ENCODE results near the gene RBMS1.
"Not testable (repeated sequence)": the region's sequence is repeated elsewhere in the genome, so short reads cannot be mapped to it uniquely, and the experiment has no call there.

Gene RBMS1

DNA sequence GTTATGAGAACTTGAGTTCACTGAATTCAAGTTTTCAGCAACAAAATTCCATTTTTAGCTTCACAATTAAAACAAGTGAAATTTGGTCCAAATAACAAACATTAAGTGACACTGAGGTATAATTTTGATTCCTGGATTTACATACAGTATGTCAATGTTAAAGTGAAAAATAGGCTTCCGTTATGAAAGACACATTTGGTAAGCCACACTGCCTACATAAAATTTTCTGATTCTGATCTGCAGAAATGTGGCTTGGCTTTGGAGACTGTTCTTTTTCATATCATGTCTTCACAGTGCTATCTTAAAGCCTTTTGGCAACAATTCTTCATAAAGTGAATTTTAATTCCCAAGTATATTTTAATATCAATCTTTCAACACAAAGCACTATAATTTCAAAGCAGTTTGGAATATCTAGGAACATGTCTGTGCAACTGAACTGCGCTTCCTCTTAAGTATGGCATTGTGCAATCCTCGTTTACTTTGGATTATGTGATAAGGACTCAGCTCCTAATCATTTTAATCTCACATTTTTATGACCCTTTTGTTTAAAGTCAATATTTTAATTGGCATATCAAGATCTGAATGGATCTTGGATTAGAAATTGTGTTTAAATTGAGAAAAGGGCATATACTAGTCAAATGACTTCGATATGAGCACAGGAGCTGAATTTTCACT, 60.0 kb downstream of the RBMS1 start:
- DNase-seq: no peak

DNA sequence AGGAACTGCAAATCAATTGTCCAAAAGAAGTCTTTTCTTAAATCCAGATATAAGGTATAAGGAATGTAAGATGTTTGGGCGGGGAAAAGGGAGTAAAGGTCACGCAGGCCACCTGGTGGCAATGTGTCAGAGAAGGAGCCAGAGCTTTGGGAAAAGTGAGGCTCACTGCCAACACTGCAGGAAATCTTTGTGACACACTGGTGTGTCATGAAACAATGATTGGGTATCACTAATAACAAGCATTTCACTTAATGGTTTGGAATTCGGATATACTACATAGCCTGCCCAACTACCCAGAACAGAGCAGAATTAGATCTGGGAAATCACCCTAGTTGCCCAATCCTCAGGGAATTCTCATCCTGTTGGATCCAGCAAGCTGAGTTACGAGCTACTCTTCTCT, 61.0 kb downstream of the RBMS1 start:
- no peak for DNase-seq

DNA sequence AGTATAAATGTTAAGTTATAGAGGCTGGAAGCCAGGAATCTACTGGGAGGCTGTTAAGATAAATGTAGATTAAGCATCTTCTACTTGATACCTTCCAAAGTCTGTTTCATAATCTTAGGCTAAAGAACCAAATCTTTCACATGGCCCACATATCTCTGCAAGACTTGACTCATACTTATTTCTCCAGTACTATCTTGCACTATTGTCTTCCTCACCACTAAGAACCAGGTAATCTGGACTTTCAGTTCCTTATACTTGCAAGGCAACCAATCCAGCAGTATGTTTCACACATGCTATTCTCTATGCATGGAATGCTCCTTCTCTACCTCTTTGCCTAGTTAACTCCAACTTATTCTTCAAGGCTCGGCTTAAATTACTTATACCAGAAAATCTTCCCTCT, 62.2 kb downstream of the RBMS1 start:
- DNase-seq: no peak

DNA sequence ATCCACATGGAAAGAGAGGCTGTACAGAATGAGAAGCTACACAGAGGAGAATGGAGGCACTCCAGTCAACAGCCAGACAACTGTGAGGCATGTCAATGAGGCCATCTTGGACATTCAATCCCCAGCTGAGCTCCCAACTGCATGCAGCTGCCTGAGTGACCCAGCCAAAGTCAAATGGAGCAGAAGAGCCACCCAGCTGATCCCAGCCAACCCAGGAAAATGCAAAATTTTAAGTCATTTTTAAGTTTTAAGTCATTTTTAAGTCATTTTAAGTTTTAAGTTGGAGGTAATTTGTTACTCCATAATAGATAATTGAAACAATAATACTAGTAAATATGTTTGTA, 63.6 kb downstream of the RBMS1 start:
- DNase-seq: no peak

DNA sequence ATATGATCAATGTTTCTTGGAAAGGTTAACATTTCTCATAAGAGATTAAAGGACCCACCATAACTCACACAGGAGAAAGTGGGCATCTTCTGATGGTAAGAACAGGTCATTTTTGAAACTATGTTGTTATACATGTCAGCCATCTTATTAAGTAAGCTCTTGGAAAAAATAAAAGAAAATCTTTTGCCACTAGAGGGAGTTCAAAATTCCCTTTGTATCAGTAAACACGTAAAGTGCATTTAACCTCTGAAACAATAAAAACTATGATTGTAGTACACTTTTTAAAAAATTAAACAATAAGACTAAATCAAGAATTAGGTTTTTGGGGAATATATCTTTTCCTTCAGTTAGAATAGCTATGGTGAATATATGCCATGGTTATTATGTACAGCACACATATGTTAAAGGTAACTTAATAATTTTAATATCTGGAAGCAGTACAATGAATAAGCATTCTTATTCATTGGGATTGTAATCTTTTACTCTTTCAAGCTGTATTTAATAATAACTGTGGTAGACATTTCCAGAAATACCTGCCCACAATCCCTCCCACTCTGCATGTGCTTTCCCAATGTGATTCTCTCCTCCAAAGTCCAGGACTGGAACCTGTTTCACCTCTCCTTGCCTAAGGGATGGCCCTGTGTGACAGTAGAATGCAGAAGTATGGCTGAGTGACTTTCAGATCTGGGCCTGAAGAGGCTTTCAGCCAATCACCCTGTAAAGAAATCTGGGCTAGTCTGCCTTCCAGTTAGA, 64.2 kb downstream of the RBMS1 start:
- DNase-seq: no peak

- DNase-seq: no peak
Measured at GRCh38 chr2:160428405-160428763, 65.2 kb downstream of the RBMS1 start.

GRCh38 chr2:160427629-160428404, 65.8 kb downstream of the RBMS1 start:
- DNase-seq: no peak

DNA sequence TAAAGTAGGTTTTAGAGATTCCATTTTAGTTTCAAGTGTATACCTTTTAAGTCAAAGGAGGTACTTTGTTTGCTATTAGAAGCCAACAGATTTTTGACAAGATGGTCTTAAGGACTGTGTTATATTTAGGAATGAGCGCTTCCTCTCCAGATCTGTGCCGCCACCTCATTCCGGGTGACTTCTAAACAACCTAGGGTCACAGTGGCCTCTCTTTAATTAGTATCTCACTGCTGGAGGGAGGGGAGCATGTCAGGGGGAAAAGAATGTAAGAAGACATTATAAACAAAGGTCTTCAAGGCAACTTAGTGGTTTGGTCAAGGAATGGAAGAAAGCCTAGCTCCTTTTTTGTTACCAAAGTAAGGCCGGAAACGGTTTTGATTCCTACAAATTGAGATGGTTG, 67.0 kb downstream of the RBMS1 start:
- DNase-seq: no peak

DNA sequence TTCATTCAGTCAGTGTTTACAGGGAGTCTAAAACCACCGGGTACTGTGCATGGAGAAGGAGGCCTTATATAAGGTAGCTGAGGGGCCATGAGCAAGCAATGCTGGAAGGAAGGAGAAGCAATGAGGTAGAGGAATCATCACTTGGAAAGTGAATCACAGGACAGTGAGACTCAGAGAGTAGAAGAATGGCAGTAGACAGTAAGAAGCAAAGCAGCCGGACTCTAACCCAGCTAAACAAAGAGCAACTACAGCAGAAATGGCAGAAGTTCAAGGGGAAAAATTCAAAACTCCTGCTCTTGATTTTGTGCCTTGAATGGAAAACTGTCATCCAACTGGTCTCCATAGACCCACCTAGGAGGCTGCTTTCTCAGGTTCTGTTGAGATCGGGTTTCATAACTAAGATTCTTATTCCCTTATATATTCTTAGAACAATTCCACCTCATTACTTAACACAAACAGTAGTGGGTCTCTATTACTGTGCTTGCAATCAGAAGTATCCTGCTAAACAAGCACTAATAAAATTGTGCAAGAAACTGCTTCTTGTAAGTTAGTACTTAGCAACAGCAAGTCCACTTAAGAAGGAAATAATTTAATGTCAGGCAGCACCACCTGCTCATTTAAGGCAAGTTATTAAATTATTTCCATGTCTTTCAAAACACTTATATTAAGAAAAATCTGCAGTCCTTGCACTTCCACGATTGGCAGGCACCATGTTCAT, 68.0 kb downstream of the RBMS1 start:
- no peak for DNase-seq

GRCh38 chr2:160423126-160423525, 70.5 kb downstream of the RBMS1 start:
- no peak for DNase-seq

GRCh38 chr2:160421646-160422501, 71.7 kb downstream of the RBMS1 start:
- not testable (repeated sequence) for DNase-seq

- DNase-seq: no peak
Measured at GRCh38 chr2:160420711-160421110, 72.9 kb downstream of the RBMS1 start.

DNA sequence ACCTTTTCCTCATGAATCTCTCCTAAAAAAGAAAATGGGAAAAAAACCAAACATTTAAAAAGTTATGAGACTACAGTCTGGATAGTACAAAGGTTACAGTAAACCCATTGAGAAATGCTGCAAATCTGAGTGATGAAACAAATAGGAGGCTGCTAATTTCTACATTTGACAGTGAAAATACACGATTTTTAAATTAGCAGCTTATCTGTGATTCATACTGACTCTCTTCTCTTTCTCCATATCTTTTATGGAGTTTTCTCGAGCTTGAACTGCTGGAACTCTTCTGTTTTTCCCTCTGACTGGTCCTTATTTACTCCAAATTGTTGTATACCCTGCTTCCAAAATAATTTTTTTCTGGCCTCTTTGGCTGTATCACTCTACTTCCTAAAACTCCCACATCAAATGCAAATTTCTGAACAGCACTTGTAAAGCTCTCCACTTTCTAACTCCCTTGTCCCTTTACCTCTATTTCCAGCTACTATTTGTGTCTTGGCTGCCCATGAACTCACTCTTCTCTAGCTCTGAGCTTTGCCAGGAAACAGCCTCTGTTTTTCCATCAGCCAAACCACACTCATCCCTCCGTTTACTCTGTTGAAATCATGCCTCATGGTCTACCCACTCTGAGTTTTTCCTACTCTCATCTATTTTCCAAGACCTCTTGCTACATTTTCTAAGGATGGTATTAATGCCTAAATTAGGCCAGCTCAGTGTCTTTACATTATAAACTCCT, 73.7 kb downstream of the RBMS1 start:
- DNase-seq: no peak

DNA sequence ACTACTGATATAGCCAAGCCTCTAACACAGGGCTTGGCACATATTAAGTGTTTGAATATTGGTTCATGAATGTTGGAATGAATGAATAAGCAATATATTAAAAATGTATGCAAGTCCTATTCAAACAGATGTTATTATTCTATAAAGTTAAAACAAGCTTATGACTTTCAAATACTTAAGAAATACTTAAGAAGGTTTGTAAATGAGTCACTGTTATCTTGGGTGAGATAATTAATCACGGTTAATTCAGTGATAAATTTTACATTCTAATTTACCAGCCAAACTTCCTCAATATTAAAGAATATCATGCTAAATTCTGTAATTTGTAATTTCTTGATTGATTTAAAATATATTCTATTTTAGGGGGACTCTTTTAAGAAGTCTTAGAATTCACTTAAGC, 74.8 kb downstream of the RBMS1 start:
- DNase-seq: no peak

GRCh38 chr2:160418398-160418765, 75.2 kb downstream of the RBMS1 start:
- no peak for DNase-seq

- DNase-seq: no peak
Measured at GRCh38 chr2:160417745-160418397, 75.7 kb downstream of the RBMS1 start.

- no peak for DNase-seq
Measured at GRCh38 chr2:160415991-160416390, 77.6 kb downstream of the RBMS1 start.

DNA sequence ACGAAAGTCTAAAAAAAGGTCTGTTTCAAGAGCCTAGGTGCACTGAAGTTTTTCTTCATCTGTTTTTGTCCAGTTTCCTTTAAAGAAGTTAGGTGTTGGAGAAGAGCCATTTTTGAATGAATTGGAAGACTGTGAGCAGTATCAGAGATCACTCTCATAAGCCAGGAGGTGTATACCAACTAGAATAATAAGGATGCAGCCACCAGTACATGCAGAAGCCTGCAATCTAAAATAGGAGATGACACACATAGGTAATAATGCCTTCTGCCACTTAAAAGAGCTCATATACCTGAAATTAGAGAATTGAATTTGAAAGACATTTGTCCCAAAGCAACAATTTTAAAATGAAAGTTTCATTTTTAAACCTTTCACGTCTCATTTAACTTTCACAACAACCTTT, 81.7 kb downstream of the RBMS1 start:
- DNase-seq: no peak

- peak in 1 of 14 donors; percentile 5 for DNase-seq
Measured at GRCh38 chr2:160411167-160411566, 82.4 kb downstream of the RBMS1 start.

- no peak for DNase-seq
Measured at GRCh38 chr2:160409480-160409879, 84.1 kb downstream of the RBMS1 start.

DNA sequence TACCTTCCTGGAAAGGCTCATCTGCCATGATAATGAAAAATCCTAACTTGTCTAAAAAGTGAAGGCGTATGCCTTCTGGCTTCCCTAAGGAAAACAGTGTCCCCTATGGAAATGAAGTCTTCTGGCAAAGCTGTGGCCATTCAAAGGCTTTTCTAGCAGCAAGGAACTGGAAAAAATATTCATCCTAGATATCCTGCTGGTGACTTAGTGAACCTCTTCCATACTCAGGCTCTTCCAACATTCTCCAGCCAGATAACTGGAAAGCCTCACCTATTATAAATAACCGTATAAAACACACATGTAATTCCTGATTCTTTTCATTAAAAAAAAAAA, 84.7 kb downstream of the RBMS1 start:
- no peak for DNase-seq

All from C1 segment of cervical spinal cord (tissue), 14 donors.